ENCODE data around the gene TRPM3.

DNA sequence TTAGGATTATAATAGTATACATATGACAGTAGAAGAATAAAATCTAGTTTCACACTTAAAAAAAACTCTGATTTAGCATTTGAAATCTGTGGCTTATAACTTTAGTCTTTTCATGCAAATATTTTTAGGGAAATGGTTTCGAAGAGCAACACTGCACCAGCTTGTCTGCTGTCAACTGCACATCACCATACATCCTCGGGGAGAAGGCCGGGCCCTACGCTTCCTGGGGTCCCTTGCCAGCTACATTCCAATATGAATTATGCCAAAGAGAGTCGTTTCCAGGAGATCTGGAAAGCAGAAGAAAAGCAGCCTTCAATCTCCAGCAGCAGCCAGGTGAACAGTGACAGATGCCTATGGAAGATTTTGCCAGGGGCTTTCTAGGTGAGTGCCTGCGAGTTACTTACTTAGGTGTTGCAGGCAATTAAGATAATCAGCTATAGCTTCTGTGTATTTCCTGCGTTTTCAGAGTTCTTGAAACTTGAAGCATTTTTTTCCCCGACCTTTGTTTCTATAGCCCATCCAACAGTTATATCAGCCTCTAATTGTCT is 166.8 kb downstream of the TRPM3 start:
- TF ChIP-seq EZH2 (IDR thresholded peaks at IDR 0.05; ENCODE audit: borderline replicate concordance, insufficient read depth, low read depth, low read length, poor library complexity, severe bottlenecking) (no peak), CTCF (IDR thresholded peaks at IDR 0.05) (no peak)
